Measurements from ENCODE around the gene OR5L1.

OR5L1 gene

GRCh38 chr11:55854704-55855103, 43.5 kb downstream of the OR5L1 start:
- Mint-ChIP-seq H3K36me3 (ENCODE audit: low read depth) (no peaks in the 10 kb centered on the region), H3K27me3 (ENCODE audit: low read depth, poor library complexity) (peaks cover 3% of the 10 kb centered on the region), H3K4me1 (no peaks in the 10 kb centered on the region), H3K4me3 (no peak overlapping the region), H3K9me3 (peaks cover 68% of the 10 kb centered on the region), H3K27ac (no peak overlapping the region)
- DNase-seq = no peak
- TF ChIP-seq CTCF (IDR thresholded peaks at IDR 0.05) = no peak

Data from nephron progenitor cell (in vitro differentiated cells).